ENCODE measurements around the gene TTC31. TPM values are rescaled to one million over a fixed set of nuclear protein-coding genes. Genes with fewer than 3 reads are reported as not detected.
A peak's percentile ranks its signal among the peaks of the same experiment; 100 is the strongest.

Gene TTC31
- total RNA-seq, 2 experiments from 2014 or later: 20.6 to 26.1 TPM

DNA sequence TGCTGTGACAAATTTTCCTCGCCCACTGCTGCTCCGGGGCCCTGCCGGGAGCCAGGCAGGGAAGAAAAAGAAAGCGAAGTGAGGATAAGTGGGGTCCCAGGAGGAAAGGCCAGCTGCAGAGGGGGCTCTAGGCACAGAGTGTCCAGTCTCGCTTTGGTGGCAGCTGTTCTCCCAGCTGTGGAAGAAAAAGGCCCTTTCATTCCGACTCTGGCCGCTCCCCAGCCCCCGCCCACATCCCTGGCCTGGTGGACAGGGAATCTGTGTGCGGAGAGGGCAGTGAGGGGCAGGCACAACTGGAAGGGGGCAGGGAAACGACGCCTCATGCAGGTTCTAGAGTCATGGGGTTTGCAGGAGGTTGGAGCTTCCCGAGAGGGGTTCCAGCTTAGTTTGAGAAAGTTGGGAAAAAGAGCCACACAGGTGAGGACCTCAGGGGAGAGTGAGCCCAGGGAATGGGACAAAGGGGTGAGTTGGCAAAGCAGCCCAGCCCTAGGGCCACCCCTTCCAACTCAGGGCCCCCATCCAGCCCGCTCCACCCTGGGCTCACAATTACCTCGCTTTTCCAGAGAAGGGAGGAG, 43.0 kb upstream of the TTC31 start:
- CTCF ChIA-PET: interaction anchor here (0.5 to 0.9 kb wide), 2 partner anchors 10 to 26 kb away, joined by 3 read pairs; no protein-coding TSS in a partner anchor
- Mint-ChIP-seq H3K4me1 (ENCODE audit: low read depth) (peaks cover 8% of the 10 kb centered on the region), H3K27ac (no peak overlapping the region), H3K9me3 (no peaks in the 10 kb centered on the region), H3K27me3 (peaks cover 52% of the 10 kb centered on the region), H3K36me3 (ENCODE audit: low read depth) (no peaks in the 10 kb centered on the region), H3K4me3 (peak overlapping the region; percentile 54)
- TF ChIP-seq, protein P1, sequence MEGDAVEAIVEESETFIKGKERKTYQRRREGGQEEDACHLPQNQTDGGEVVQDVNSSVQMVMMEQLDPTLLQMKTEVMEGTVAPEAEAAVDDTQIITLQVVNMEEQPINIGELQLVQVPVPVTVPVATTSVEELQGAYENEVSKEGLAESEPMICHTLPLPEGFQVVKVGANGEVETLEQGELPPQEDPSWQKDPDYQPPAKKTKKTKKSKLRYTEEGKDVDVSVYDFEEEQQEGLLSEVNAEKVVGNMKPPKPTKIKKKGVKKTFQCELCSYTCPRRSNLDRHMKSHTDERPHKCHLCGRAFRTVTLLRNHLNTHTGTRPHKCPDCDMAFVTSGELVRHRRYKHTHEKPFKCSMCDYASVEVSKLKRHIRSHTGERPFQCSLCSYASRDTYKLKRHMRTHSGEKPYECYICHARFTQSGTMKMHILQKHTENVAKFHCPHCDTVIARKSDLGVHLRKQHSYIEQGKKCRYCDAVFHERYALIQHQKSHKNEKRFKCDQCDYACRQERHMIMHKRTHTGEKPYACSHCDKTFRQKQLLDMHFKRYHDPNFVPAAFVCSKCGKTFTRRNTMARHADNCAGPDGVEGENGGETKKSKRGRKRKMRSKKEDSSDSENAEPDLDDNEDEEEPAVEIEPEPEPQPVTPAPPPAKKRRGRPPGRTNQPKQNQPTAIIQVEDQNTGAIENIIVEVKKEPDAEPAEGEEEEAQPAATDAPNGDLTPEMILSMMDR (IDR thresholded peaks at IDR 0.05): no peak
- POLR2A ChIA-PET: interaction anchor here (0.8 to 1.5 kb wide), 6 partner anchors 9 to 43 kb away, joined by 3 to 6 read pairs (median 4); partner anchors contain the start of genes C2orf81, CCDC142, TTC31 and WBP1
- Histone ChIP-seq H3K4me3 (ENCODE audit: low read length) (no peak overlapping the region), H3K27me3 (ENCODE audit: control insufficient read depth in 1 of 2, insufficient read depth in 2 of 2, low read length in 2 of 2) (peaks cover 37 to 40% of the 10 kb centered on the region in 2 experiments), H3K9me3 (ENCODE audit: control insufficient read depth in 1 of 2, insufficient read depth in 1 of 2, low read length in 2 of 2) (peaks cover 0 to 31% of the 10 kb centered on the region in 2 experiments), H3K36me3 (ENCODE audit: insufficient read depth, low read length) (no peaks in the 10 kb centered on the region), H3K4me1 (ENCODE audit: insufficient read depth, low read length) (peaks cover 27% of the 10 kb centered on the region), H3K27ac (ENCODE audit: low read depth in 1 of 2, low read length in 2 of 2) (no peak overlapping the region)
- no peak for DNase-seq
- intact Hi-C loops (cut with DNase I, micrococcal nuclease): no loop called here
- no peak for ATAC-seq (ENCODE audit: poor library complexity)

DNA sequence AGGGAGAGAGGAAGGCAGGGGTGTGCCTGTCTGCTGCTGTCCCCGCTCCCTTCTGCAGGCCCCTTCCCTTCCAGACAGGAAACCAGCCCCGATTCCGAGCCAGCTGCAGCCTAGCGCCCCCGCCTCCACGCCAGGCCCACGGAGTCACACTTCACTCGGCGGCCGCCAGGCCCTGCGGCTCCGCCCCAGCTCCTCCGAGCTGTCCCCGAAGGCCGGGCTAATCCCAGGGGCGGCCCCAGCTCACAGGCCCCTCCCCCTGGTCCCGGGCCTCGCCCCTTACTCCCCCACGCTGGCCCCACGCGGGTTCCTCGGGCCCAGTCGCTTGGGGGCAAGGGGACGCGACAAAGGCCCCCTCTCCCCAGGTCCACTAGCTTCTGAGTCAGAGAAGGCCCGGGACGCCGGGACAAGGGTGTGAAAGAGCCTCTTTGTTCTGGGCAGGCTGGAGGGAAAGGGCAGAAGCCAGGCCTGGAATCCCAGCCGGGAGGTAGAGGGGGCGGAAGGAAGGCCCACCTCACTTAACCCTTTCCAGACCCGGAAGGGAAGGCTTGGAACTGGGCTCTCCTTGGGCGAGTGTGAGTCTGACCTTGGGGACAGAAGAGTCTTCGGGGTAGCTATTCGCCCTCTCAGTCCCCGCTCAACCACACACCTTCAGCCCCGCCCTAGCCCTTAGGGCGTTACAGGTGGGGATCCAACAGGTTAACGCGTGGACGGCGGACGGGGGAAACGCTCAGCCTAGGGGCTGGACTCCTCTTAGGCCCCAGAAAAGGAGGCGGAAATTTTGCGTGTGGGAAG, 42.3 kb upstream of the TTC31 start:
- CTCF ChIA-PET: interaction anchor here (0.5 kb wide), 1 partner anchor 25 kb away, joined by 3 read pairs; no protein-coding TSS in a partner anchor
- TF ChIP-seq, protein P1 (IDR thresholded peaks at IDR 0.05): no peak
- POLR2A ChIA-PET: interaction anchor here (0.8 to 1.5 kb wide), 5 partner anchors 9 to 42 kb away, joined by 3 to 6 read pairs (median 5); partner anchors contain the start of genes CCDC142, TTC31 and WBP1
- H3K36me3 ChIP-seq (ENCODE audit: insufficient read depth, low read length): no peaks in the 10 kb centered on the region
- peak overlapping the region; percentile 10 for H3K4me3 ChIP-seq (ENCODE audit: low read length)
- peak overlapping the region; percentile 58 for H3K4me3 Mint-ChIP-seq
- intact Hi-C loops (cut with DNase I, micrococcal nuclease): loop anchor here in 1 of 2 experiments (1.0 kb wide), 1 partner anchor 24 kb away; no protein-coding TSS in a partner anchor
- no peak overlapping the region for H3K27ac Mint-ChIP-seq
- H3K4me1 Mint-ChIP-seq (ENCODE audit: low read depth): peaks cover 8% of the 10 kb centered on the region
- H3K27me3 Mint-ChIP-seq: peaks cover 56% of the 10 kb centered on the region
- H3K9me3 ChIP-seq (ENCODE audit: control insufficient read depth in 1 of 2, insufficient read depth in 1 of 2, low read length in 2 of 2): peaks cover 0 to 31% of the 10 kb centered on the region in 2 experiments
- H3K27ac ChIP-seq (ENCODE audit: low read depth in 1 of 2, low read length in 2 of 2): no peak overlapping the region
- DNase-seq: peak in 5 of 14 experiments; percentile 33 to 73 (median 48)
- peaks cover 37 to 40% of the 10 kb centered on the region in 2 experiments for H3K27me3 ChIP-seq (ENCODE audit: control insufficient read depth in 1 of 2, insufficient read depth in 2 of 2, low read length in 2 of 2)
- no peaks in the 10 kb centered on the region for H3K9me3 Mint-ChIP-seq
- no peaks in the 10 kb centered on the region for H3K36me3 Mint-ChIP-seq (ENCODE audit: low read depth)
- ATAC-seq (ENCODE audit: poor library complexity): peak; percentile 73
- peaks cover 27% of the 10 kb centered on the region for H3K4me1 ChIP-seq (ENCODE audit: insufficient read depth, low read length)

DNA sequence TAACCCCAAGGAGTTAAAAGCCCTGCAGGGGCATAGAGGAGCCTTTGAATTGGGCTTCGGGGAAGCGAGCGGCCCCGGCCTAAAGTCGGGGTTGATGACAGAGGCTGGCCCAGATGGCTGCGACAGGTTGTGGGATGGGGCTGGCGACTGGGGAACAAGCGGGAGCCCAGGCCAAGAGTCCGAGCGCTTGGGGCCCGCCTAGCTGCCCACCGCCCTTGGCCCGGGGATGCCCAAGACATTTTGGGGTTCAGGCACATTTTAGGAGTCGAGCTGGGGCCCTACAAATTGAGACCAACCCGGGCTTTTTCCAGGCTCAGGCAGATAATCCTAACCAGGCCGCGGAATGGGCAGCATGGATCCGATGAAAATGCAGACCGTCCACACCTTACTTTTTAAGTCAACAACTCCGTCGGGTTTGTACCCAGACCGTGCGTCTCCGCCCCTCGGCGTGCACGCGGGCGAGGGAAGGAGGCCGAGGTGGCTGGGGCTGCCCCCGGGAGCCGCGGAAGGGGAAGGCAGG, 41.7 kb upstream of the TTC31 start:
- H3K27me3 Mint-ChIP-seq: peaks cover 56% of the 10 kb centered on the region
- no peak overlapping the region for H3K27ac ChIP-seq (ENCODE audit: low read depth in 1 of 2, low read length in 2 of 2)
- peaks cover 8% of the 10 kb centered on the region for H3K4me1 Mint-ChIP-seq (ENCODE audit: low read depth)
- ChIA-PET CTCF (no interaction called here), POLR2A (interaction anchor here (1.3 to 1.5 kb wide), 3 partner anchors 10 to 19 kb away, joined by 3 to 6 read pairs (median 3); partner anchors contain the start of gene WBP1)
- no peaks in the 10 kb centered on the region for H3K36me3 Mint-ChIP-seq (ENCODE audit: low read depth)
- no peak overlapping the region for H3K27ac Mint-ChIP-seq
- peak overlapping the region; percentile 58 for H3K4me3 Mint-ChIP-seq
- TF ChIP-seq, protein P1 (IDR thresholded peaks at IDR 0.05): no peak
- no peaks in the 10 kb centered on the region for H3K36me3 ChIP-seq (ENCODE audit: insufficient read depth, low read length)
- H3K27me3 ChIP-seq (ENCODE audit: control insufficient read depth in 1 of 2, insufficient read depth in 2 of 2, low read length in 2 of 2): peaks cover 37 to 40% of the 10 kb centered on the region in 2 experiments
- ATAC-seq (ENCODE audit: poor library complexity): peak; percentile 32
- no peak for DNase-seq
- H3K9me3 Mint-ChIP-seq: no peaks in the 10 kb centered on the region
- intact Hi-C loops (cut with DNase I, micrococcal nuclease): loop anchor here in 1 of 2 experiments (1.0 kb wide), 1 partner anchor 25 kb away; no protein-coding TSS in a partner anchor
- peaks cover 27% of the 10 kb centered on the region for H3K4me1 ChIP-seq (ENCODE audit: insufficient read depth, low read length)
- H3K9me3 ChIP-seq (ENCODE audit: control insufficient read depth in 1 of 2, insufficient read depth in 1 of 2, low read length in 2 of 2): peaks cover 0 to 27% of the 10 kb centered on the region in 2 experiments
- H3K4me3 ChIP-seq (ENCODE audit: low read length): peak overlapping the region; percentile 45
